ENCODE measurements around the gene LTC4S. TPM values are rescaled to one million over a fixed set of nuclear protein-coding genes. Genes with fewer than 3 reads are reported as not detected.

LTC4S gene
- total and polyA plus RNA-seq, 2 experiments from 2014 or later = 5.8 to 10.1 TPM

- H4K20me1 ChIP-seq (replicated peaks; ENCODE audit: insufficient read depth) = peaks cover 24% of the 10 kb centered on the region
- peaks cover 27% of the 10 kb centered on the region for H3K27me3 Mint-ChIP-seq (ENCODE audit: insufficient read depth, low read depth, poor library complexity)
- peaks cover 29% of the 10 kb centered on the region for H3K36me3 ChIP-seq (ENCODE audit: insufficient read depth)
- no peak overlapping the region for H3K27ac Mint-ChIP-seq
- H3K9me2 ChIP-seq (ENCODE audit: insufficient read depth) = no peaks in the 10 kb centered on the region
- H3K4me3 ChIP-seq = no peak overlapping the region
- ATAC-seq (no peak), DNase-seq (ENCODE audit: low spot score) (no peak)
- peaks cover 45% of the 10 kb centered on the region for H3K4me1 Mint-ChIP-seq
- no peak overlapping the region for H3K4me3 Mint-ChIP-seq
- H2AFZ ChIP-seq = no peak overlapping the region
- peaks cover 21% of the 10 kb centered on the region for H3K79me2 ChIP-seq (replicated peaks; ENCODE audit: insufficient read depth)
- H3K36me3 Mint-ChIP-seq (ENCODE audit: low read depth) = peaks cover 80% of the 10 kb centered on the region
- TF ChIP-seq EZH2 (IDR thresholded peaks at IDR 0.05; ENCODE audit: low read depth, unreplicated experiment) (no peak), ZNF462 (CRISPR knock-in tag; IDR thresholded peaks at IDR 0.05) (no peak), CREB1 (CRISPR knock-in tag; IDR thresholded peaks at IDR 0.05; ENCODE audit: low read depth) (no peak), STAT1 (IDR thresholded peaks at IDR 0.05; ENCODE audit: unreplicated experiment) (no peak), POLR2AphosphoS5 (IDR thresholded peaks at IDR 0.05; ENCODE audit: low read depth) (no peak), ZNF331 (CRISPR knock-in tag; IDR thresholded peaks at IDR 0.05; ENCODE audit: low read depth) (no peak), ZNF114 (CRISPR knock-in tag; IDR thresholded peaks at IDR 0.05) (no peak), NANOG (IDR thresholded peaks at IDR 0.05; ENCODE audit: borderline replicate concordance) (no peak), EZH2phosphoT487 (IDR thresholded peaks at IDR 0.05; ENCODE audit: unreplicated experiment) (no peak), JUNB (IDR thresholded peaks at IDR 0.05; ENCODE audit: unreplicated experiment) (no peak)
- TF ChIP-seq, protein P1, sequence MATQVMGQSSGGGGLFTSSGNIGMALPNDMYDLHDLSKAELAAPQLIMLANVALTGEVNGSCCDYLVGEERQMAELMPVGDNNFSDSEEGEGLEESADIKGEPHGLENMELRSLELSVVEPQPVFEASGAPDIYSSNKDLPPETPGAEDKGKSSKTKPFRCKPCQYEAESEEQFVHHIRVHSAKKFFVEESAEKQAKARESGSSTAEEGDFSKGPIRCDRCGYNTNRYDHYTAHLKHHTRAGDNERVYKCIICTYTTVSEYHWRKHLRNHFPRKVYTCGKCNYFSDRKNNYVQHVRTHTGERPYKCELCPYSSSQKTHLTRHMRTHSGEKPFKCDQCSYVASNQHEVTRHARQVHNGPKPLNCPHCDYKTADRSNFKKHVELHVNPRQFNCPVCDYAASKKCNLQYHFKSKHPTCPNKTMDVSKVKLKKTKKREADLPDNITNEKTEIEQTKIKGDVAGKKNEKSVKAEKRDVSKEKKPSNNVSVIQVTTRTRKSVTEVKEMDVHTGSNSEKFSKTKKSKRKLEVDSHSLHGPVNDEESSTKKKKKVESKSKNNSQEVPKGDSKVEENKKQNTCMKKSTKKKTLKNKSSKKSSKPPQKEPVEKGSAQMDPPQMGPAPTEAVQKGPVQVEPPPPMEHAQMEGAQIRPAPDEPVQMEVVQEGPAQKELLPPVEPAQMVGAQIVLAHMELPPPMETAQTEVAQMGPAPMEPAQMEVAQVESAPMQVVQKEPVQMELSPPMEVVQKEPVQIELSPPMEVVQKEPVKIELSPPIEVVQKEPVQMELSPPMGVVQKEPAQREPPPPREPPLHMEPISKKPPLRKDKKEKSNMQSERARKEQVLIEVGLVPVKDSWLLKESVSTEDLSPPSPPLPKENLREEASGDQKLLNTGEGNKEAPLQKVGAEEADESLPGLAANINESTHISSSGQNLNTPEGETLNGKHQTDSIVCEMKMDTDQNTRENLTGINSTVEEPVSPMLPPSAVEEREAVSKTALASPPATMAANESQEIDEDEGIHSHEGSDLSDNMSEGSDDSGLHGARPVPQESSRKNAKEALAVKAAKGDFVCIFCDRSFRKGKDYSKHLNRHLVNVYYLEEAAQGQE (IDR thresholded peaks at IDR 0.05; ENCODE audit: unreplicated experiment) = no peak
- TF ChIP-seq, protein P2, sequence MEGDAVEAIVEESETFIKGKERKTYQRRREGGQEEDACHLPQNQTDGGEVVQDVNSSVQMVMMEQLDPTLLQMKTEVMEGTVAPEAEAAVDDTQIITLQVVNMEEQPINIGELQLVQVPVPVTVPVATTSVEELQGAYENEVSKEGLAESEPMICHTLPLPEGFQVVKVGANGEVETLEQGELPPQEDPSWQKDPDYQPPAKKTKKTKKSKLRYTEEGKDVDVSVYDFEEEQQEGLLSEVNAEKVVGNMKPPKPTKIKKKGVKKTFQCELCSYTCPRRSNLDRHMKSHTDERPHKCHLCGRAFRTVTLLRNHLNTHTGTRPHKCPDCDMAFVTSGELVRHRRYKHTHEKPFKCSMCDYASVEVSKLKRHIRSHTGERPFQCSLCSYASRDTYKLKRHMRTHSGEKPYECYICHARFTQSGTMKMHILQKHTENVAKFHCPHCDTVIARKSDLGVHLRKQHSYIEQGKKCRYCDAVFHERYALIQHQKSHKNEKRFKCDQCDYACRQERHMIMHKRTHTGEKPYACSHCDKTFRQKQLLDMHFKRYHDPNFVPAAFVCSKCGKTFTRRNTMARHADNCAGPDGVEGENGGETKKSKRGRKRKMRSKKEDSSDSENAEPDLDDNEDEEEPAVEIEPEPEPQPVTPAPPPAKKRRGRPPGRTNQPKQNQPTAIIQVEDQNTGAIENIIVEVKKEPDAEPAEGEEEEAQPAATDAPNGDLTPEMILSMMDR (conservative IDR thresholded peaks at IDR 0.05; ENCODE audit: low read depth in 2 of 2) = no peak
- TF ChIP-seq, protein P3, sequence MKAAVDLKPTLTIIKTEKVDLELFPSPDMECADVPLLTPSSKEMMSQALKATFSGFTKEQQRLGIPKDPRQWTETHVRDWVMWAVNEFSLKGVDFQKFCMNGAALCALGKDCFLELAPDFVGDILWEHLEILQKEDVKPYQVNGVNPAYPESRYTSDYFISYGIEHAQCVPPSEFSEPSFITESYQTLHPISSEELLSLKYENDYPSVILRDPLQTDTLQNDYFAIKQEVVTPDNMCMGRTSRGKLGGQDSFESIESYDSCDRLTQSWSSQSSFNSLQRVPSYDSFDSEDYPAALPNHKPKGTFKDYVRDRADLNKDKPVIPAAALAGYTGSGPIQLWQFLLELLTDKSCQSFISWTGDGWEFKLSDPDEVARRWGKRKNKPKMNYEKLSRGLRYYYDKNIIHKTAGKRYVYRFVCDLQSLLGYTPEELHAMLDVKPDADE (IDR thresholded peaks at IDR 0.05) = no peak
- no peaks in the 10 kb centered on the region; the same call in 2 of the 3 replicates for H3K9me3 Mint-ChIP-seq
- H3K27ac ChIP-seq (ENCODE audit: low read depth) = no peak overlapping the region
- no peak overlapping the region for H3K4me2 ChIP-seq
- H3K27me3 ChIP-seq (ENCODE audit: insufficient read depth) = no peaks in the 10 kb centered on the region
- H3K4me1 ChIP-seq (ENCODE audit: insufficient read depth) = peaks cover 38% of the 10 kb centered on the region
- H3F3A ChIP-seq (replicated peaks; ENCODE audit: low read depth) = peaks cover 26% of the 10 kb centered on the region
Observed at GRCh38 chr5:179824745-179825112, 30.9 kb downstream of the LTC4S start.
